Right lobe of liver (tissue), 6 donors: ENCODE data around the gene GNAT2. TPM values are rescaled to one million over a fixed set of nuclear protein-coding genes. Genes with fewer than 3 reads are reported as not detected.

ENCODE experiments used
- ATAC-seq, 4 donors: fragments of 200-7000 bp; cut with Tn5 transposase; one replicate each; pipeline ENCODE4 v1.9.1; 2020; ENCODE audit warnings: mild to moderate bottlenecking in 4 of 4, moderate library complexity in 4 of 4
- DNase-seq, 3 donors: peaks; one replicate each; pipeline ENCODE4 v3.0.0-alpha.2; 2020
- H3K27ac ChIP-seq, 3 donors: fragments of 200-600 bp; one replicate each; pipeline ENCODE4 v1.8.0; 2022
- H3K27me3 ChIP-seq, 2 donors: fragments of 200-600 bp; one replicate each; pipeline ENCODE4 v1.8.0; 2022
- H3K36me3 ChIP-seq, 4 donors: fragments of 200-600 bp; sonication (generic) in 1 of 4; one replicate each; pipeline versions ENCODE4 v1.5.1 to v1.8.0; 2017 to 2022; ENCODE audit warnings: control low read depth in 1 of 4
- H3K4me1 ChIP-seq, 4 donors: fragments of 200-600 bp; sonication (generic) in 1 of 4; one replicate each; pipeline versions ENCODE4 v1.5.1 to v1.8.0; 2017 to 2022; ENCODE audit warnings: control low read depth in 1 of 4
- H3K4me3 ChIP-seq, 3 donors: fragments of 200-600 bp; one replicate each; pipeline ENCODE4 v1.8.0; 2022
- H3K9me3 ChIP-seq, 4 donors: fragments of 200-600 bp; sonication (generic) in 1 of 4; one replicate each; pipeline versions ENCODE4 v1.5.1 to v1.8.0; 2017 to 2022; ENCODE audit warnings: control low read depth in 1 of 4
- CTCF ChIP-seq, 4 donors: fragments of 200-600 bp in 3 of 4; fragments of 450-650 bp in 1 of 4; IDR thresholded peaks; one replicate each; pipeline versions ENCODE4 v1.5.1 to v1.8.0; 2016 to 2022; ENCODE audit warnings: antibody characterized with exemption in 4 of 4, mild to moderate bottlenecking in 2 of 4
- POLR2A ChIP-seq: fragments of 450-650 bp; IDR thresholded peaks from one replicate; pipeline ENCODE4 v1.6.1; 2017; ENCODE audit warnings: antibody characterized with exemption, mild to moderate bottlenecking
- WGBS: methylation state at CpG from one replicate; pipeline ENCODE4 v1.1.6; 2018; ENCODE audit warnings: low coverage, low lambda C conversion rate; ENCODE audit not compliant: insufficient coverage; ENCODE audit errors: missing lambda C conversion rate; 5-methylcytosine and 5-hydroxymethylcytosine counted together
- intact Hi-C, 2 donors: fragments of 100-400 bp; cut with DNase I; formaldehyde crosslinking; loops; one replicate each; pipeline versions ENCODE4 v1.11.2 to v1.14.1; 2022
- total RNA-seq, 6 experiments: library from RNA; depleted of rRNA in 2 of 6; stranded (reverse); fragments of >200 nt in 2 of 6; fragmentation: NEBNext Ultra II Directional in 3 of 6; extraction: Animal tissue kit (Norgen Biotek cat#: 25700) in 3 of 6; gene quantifications; one replicate each; pipeline versions ENCODE4 v1.1.0 to v1.2.4, GENCODE V29; 2016 to 2023
- donor health status: DM: no; HTN: yes; CAD: no.
- donor health status: DM: no; HTN: no; CAD: no.
- donor health status: DM: no; HTN: no; CAD: no.
- donor health status: DM: no; HTN: yes; CAD: no.
- donor health status: DM: no; HTN: yes; CAD: no.

The GNAT2 gene
- total RNA-seq, 6 experiments from 2014 or later: 0.20 to 0.21 (median 0.20) TPM; not detected in 3

GRCh38 chr1:109643385-109644230 is 24.2 kb upstream of the GNAT2 start:
- DNase-seq (peak; percentile 87 to 89 (median 88)), ATAC-seq (peak; percentile 93 to 97 (median 94))
- no peaks in the 10 kb centered on the region for H3K9me3 ChIP-seq
- WGBS: 23% methylated on average over 21 of the region's 32 CpGs
- H3K27me3 ChIP-seq: no peaks in the 10 kb centered on the region
- H3K27ac ChIP-seq: no peak overlapping the region
- no peak for TF ChIP-seq POLR2A
- peak; percentile 88 to 94 (median 90) for TF ChIP-seq CTCF (IDR thresholded peaks at IDR 0.05)
- intact Hi-C loops: loop anchor here (5.0 kb wide), 1 partner anchor 129 kb away; no protein-coding TSS in a partner anchor
- H3K4me1 ChIP-seq: peaks cover 0 to 7% (median 0%) of the 10 kb centered on the region in 4 donors
- no peak overlapping the region for H3K4me3 ChIP-seq
- no peaks in the 10 kb centered on the region for H3K36me3 ChIP-seq

GRCh38 chr1:109642626-109643025 is 23.2 kb upstream of the GNAT2 start:
- ATAC-seq: no peak
- TF ChIP-seq POLR2A (no peak), CTCF (IDR thresholded peaks at IDR 0.05) (no peak)
- H3K4me3 ChIP-seq: no peak overlapping the region
- intact Hi-C loops: loop anchor here (5.0 kb wide), 1 partner anchor 130 kb away; no protein-coding TSS in a partner anchor
- no peak overlapping the region for H3K27ac ChIP-seq
- WGBS: 51% methylated on average over 3 of the region's 3 CpGs
- H3K4me1 ChIP-seq: peaks cover 0 to 7% (median 0%) of the 10 kb centered on the region in 4 donors
- H3K9me3 ChIP-seq: no peaks in the 10 kb centered on the region
- H3K27me3 ChIP-seq: no peaks in the 10 kb centered on the region
- H3K36me3 ChIP-seq: no peaks in the 10 kb centered on the region
- no peak for DNase-seq

- H3K4me1 ChIP-seq: peaks cover 0 to 7% (median 0%) of the 10 kb centered on the region in 4 donors
- DNase-seq: no peak
- H3K27me3 ChIP-seq: no peaks in the 10 kb centered on the region
- TF ChIP-seq CTCF (IDR thresholded peaks at IDR 0.05): no peak
- no peak for TF ChIP-seq POLR2A
- WGBS: 60% methylated on average over 2 of the region's 2 CpGs
- ATAC-seq: no peak
- H3K4me3 ChIP-seq: no peak overlapping the region
- no peaks in the 10 kb centered on the region for H3K36me3 ChIP-seq
- H3K27ac ChIP-seq: no peak overlapping the region
- no peaks in the 10 kb centered on the region for H3K9me3 ChIP-seq
- intact Hi-C loops: loop anchor here (5.0 kb wide), 1 partner anchor 130 kb away; no protein-coding TSS in a partner anchor
Observed at GRCh38 chr1:109641861-109642260, 22.4 kb upstream of the GNAT2 start.

- Histone ChIP-seq H3K9me3 (no peaks in the 10 kb centered on the region), H3K36me3 (no peaks in the 10 kb centered on the region), H3K4me3 (no peak overlapping the region), H3K4me1 (peaks cover 0 to 12% (median 0%) of the 10 kb centered on the region in 4 donors), H3K27me3 (no peaks in the 10 kb centered on the region), H3K27ac (no peak overlapping the region)
- WGBS: 83% methylated on average over 1 of the region's 2 CpGs
- no peak for TF ChIP-seq CTCF (IDR thresholded peaks at IDR 0.05)
- TF ChIP-seq POLR2A: no peak
- DNase-seq (no peak), ATAC-seq (no peak)
- intact Hi-C loops: loop anchor here (5.0 kb wide), 1 partner anchor 131 kb away; no protein-coding TSS in a partner anchor
Observed at GRCh38 chr1:109641078-109641740, 21.8 kb upstream of the GNAT2 start.
